NK-92 treated with Interleukin-12 subunit alpha and Interleukin-12 subunit beta, amount 100 ng/mL, for 24 hours (cell line): Measurements from ENCODE around the gene ORC1.
"Not testable (repeated sequence)": the region's sequence is repeated elsewhere in the genome, so short reads cannot be mapped to it uniquely, and the experiment has no call there.

Source experiments
- DNase-seq: peaks from one replicate; lab custom pipeline; 2025; lab: John Stamatoyannopoulos, UW

The ORC1 gene

DNA sequence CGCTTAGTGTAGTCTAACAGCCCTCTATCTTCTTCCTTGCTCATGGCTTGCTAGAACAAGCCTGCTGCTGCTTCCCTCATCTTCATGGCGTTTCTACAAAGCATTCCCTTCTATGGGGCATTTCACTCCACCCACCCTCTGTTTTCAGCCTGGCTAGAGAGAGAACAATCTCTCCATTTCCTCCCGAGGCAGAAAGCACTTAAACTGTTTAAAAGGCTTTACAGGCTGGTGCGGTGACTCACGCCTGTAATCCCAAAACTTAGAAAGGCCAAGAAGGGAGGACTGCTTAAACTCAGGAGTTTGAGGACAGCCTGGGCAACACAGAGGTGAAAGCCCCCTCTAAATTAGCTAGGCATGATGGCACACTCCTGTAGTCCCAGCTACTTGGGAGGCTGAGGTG, 17.8 kb downstream of the ORC1 start:
- DNase-seq, result no peak

DNA sequence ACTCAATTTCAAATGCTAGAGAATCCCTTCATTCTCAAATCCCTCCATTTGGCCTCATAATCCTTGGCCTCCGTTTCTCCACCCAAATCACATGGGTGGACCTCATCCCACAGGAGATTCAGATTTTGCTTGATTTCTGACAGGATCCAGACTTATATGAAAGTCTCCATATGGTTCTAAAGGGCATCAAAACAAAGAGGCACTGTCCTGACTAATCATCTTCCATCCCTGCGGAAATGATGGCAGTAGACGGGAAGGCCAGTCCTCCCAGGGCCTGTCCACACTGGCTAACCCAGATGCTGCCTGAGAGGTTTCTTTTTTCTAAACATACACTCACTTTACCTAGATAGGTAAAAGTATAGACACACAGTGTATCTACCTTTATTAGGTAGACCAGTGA, 18.8 kb downstream of the ORC1 start:
- no peak for DNase-seq

DNA sequence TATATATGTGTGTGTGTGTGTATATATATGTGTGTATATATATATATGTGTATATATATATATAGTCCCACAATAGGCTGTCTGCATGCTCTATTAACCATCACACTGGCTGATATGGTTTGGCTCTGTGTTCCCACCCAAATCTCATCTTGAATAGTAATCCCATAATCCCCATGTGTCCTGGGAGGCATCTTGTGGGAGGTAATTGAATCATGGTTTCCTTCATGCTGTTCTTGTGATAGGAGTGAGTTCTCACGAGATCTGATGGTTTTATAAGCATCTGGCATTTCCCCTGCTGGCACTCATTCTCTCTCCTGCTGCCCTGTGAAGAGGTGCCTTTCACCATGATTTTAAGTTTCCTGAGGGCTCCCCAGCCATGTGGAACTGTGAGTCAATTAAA, 34.4 kb downstream of the ORC1 start:
- DNase-seq, result not testable (repeated sequence)

DNA sequence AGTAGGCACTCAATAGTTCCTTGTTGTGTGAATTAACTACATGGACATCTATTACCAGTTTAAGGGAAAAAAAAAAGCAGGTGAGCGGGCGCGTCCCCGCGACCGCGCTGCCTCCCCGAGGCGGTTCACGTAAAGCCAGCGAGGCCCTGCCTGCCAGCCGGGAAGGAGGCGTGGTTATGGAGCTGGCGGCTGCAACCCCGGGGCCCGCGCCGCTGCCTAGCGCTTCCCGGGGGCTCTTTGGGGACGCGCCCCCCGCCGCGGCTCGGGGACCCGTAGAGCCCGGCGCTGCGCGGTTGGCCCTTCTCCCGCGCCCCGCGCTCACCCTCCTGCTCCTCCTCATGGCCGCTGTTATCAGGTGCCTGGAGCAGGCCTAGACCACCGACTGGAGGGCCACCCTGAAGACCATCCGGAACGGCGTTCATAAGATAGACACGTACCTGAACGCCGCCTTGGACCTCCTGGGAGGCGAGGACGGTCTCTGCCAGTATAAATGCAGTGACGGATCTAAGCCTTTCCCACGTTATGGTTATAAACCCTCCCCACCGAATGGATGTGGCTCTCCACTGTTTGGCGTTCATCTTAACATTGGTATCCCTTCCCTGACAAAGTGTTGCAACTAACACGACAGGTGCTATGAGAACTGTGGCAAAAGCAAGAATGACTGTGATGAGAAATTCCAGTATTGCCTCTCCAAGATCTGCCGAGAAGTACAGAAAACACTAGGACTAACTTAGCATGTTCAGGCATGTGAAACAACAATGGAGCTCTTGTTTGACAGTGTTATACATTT, 35.6 kb downstream of the ORC1 start:
- DNase-seq, result no peak

DNA sequence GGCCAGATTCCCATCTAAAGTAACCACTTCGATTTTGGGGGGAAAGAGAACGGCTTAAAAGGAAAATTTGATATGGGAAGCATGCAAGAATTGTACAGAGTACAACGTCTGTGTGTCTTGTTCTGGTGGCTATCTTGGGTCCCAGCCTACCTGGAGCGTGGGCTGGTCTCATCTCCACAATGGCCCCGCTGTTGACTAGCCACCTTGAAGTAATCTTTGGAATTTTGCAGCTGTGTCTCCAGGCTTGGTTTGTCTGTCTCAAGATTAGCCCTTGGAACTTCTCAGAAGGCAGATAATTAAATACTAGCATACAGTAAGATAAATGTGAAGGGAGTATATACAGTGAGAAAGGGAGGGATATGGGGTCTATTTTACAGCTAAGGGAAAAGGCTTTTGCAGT, 37.0 kb downstream of the ORC1 start:
- no peak for DNase-seq

DNA sequence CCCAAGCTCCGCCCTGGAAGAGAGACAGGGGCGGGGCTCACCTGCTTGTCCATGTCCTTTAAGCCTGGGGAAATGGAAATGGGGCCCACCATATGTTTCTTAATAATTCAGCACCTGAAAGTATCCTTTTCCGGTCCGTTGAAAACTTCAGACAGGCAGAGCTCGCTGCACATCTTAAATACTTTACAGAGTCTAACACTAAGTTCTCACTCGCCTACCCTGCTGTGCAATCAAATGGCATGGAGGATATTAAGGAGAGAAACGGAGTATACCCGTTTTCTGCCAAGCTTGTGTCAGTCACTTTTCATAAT, 37.8 kb downstream of the ORC1 start:
- DNase-seq, result no peak

DNA sequence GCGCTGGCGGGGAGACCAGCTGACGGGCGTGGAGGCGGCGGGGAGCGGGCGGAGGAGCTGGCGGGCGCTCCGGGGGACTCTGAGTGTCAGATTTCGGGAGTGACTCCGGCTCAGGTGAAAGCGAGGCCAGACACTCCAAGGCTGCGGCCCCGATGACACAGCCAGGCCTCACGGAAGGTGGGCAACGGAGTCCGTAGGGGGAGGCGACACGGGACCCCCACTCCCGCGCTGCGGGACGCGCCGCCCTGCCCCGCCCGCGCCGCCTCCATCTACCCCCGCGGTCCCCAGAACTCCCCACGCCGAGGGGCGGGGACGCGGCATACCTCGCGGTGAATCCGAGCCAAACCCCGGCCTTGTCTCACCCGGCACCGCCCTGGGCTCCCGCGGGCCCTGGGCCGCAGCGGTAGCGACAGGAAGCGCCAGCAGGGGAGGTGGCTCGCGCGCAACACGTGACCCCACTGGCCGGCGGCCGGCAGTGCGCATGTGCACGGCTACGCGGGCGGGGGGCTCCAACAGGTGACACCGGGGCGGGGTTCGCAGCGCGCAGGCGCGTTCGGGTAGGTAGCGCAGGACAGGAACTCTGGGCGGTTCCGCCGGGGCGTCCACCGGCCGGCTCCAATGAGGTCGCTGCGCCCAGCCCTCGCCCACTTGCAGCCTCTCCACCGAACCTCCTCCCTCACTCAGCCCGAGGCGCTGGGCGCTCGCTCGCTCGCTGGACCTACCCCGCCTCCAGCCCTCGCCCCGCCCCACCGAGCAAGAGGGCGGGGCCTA, 38.3 kb downstream of the ORC1 start, which contains the start of gene CC2D1B:
Gene CC2D1B, minus strand, starts transcription at position 460 of the 771 bp plus-strand sequence. CDS start 1,585 bp downstream, outside the sequence.
- DNase-seq, result peak; percentile 100

DNA sequence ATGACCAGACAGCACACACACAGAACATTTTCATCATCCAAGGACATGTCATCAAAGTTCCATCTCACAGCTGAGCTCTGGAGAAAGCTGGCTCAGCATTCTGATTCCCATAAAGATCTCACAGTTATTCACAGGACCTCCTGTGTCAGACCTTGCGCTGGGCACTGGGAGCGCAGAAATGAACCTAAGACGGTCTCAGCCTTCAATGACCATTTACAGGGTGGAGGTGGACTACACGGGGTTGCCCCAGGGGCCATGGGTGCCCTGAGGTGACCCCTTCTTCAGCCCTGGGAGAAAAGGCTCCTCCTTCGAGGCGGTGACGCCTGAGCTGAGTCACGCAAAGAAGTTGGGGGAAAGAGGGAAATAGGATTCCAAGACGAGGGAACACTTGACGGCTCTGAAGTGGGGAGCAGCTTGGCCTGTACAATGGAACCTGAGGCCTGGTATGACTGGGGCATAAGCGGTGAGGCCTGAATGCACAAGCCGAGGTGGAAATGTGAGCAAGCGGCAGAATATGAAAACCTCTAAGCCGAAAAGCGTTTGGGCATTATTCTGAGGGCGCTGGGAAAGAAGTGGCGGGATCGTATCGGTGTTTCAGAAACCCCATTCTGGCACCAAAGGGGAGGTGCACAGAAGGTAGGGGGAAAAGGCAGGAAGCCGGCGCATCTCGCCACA, 39.0 kb downstream of the ORC1 start:
- DNase-seq, result no peak

DNA sequence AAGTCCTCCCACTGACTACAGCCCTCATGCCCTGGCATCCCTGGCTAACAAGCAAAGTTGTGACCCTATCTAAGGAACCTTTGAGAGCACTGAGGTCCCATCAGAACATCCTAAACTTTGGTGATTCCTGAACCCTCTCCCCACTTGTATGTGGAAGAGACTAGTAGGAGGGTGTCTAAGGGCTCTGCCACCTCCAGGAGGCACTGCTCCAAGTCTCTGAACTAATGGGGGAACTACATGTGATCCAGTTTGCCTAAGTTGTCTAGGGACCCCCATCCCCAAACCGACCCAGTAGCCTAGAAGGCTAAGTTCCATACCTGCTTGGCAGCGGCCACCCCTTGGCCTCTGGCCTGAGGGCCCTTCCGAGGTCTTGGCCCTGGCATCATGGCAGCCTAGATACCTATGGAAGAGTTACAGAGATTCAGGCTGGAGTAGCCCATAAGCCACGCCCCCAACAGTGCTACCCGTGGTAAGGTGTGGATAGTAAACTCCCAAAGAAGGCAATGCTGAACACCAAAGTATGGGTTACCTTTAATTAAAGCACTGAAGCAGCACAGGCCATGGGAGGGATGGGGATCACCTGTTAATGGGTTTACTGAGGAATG, 39.9 kb downstream of the ORC1 start:
- DNase-seq, result no peak

DNA sequence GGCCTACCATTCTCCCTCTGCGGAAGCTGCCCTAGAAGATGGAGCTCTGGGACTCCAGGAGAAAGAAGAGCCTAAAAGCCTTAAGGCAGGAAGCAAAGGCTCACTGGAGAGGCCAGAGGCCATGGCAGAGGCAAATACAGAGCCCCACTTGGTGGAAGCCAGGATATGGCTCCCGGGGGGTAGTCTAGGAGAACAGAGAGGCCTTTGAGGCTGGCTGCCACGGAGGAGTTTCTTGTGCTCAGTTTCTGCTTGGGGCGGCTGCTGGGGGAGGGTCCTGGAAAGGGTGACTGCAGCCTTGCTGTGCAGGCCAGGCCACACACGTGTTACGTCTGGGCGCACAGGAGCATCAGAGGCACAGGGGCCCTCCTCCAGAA, 43.6 kb downstream of the ORC1 start:
- DNase-seq, result no peak

DNA sequence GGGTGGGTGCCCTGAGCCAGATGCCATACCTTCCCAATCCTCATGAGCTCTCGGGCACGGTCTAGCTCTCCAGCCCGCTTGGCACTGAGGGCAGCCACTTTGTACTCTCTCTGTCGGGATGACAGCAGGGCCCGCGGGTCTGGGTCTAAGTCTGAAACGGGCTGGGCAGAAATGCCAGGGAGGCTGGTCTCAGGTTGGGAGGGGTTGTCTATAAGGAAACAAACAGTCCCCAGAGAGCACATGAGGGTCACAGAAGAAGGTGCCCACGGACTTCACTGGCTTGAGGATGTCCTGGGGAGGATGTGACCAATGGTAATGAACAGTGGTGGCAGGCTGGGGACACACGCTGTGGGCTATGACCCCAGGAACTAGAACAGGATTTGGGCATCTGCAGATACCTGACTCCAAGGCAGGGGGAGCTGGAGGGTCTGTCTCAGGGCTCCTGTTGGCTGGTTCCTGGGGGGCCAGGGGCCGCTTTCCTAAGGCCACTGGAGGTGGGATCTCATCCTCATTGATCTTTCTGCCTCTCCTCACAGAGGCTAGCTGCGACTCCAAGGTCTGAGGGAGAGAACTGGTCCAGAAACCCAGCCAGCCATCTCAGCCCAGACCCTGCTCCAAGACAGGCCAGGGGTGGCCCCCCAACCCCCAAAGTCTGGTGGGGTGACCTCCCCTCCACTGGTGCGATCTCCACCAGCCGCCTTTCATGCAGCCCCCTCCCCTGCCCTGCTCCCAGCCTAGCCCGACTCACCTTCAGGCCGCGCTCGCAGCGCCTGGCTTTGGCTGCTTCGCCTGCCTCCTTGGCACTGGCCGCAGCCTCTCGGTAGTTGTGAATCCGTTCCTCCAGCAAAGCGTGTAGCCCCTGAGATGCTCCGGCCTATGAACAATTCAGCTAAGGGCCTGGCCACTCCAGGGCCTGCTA, 44.3 kb downstream of the ORC1 start:
- no peak for DNase-seq

DNA sequence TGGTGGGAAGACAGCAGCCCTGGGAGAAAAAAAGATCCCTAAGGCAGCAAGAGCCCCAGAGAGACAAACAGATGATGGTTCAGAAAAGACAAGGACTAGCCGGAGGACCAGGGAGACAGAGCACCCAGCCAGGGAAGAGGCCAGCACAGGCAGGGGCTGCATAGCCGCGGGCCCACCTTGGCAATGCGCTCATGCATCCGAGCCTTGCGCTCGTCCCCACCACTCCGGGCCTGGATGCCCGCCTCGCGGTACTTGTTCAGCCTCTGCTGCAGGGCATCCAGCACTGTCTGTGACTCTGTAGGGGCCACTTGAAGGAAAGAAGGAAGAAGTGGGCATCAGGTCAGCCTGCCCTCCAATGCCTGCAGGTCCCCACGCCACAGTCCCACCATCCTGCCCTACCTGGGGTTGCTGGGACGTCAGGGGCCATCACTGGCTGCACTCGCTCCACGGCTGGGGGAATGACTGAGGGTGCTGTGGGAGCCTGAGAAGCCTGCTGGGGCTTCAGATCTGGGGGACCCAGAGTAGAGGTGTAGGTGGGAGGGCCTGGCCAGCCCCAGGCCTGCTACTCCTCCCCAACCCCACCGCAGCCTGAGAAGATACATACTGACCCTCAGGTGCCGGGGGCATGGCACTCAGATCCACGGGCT, 45.2 kb downstream of the ORC1 start:
- DNase-seq, result no peak

DNA sequence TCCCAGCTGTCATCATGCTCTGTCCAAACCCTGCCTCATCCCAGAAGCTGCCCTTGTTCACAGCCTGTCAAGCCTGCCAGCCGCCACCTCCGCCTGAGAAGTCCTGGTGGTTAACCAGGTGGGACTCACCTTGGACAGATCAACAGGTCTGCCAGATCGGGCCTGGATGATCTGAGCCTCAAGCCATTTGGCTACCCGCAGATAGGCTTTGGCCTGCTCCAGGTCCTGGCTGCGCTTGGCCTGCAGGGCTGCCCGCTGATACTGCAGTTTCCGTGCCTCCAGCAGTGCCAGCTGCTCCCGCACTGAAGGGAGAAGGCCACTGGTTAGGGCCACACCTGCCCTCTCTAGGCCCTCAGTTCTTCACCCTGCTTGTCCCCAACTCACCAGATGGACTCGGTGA, 46.8 kb downstream of the ORC1 start:
- DNase-seq, result no peak

DNA sequence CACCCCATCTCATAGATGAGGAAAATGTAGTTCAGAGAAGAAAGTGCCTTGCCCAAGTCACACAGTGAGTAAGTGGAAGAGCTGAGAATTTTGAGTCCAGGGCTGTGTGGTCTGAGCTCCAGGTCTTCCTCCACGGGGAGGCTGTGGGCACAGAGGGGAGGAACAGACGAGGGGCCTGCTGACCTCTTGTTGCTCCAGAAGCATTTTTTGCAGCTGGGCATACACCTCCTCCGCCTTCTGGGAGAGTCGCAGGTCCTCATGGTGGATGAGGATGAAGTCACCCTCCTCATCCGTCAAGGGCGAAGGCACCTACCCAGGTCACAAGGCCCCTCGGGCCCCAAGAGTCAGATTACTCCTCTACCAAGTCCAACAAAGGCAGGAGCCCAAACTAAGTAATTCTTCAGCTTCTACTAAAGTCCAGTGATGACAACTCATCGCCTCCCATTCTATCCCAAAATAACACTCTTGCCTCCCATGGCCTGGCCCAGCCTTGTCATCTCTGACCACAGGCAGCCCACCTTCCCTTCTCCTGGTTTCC, 47.3 kb downstream of the ORC1 start:
- no peak for DNase-seq

DNA sequence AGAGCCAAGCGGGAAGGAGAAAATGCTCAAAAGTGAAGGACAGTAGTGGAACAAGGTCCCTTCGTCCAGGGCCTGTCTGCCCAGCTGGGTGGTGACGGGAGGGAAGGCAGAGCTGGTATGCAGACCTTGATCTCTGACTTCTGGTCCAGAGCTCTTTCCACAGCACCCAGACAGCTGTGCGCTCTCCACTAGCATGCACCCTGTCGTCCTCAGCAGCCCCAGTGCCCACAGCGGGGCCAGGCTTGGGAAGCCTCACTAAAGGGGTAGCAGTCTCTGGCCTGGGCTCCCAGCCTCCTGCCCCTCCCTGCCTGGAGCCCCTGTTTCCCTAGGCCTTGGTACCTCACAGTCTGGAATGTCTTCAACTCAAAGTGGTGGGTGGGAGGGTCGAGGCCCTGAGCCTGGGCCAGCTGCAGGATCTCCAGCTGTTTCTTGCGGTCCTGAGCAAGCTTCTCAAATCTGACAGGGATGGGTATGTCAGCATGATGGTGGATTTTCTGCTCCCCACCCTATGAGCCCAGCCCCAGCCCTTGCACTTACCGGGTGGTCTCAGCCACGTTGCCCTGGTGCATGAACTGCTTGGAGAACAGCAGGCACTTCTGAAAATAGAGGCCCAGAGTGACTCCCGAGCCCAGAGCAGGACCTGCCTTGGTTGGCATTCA, 48.2 kb downstream of the ORC1 start:
- DNase-seq, result no peak

DNA sequence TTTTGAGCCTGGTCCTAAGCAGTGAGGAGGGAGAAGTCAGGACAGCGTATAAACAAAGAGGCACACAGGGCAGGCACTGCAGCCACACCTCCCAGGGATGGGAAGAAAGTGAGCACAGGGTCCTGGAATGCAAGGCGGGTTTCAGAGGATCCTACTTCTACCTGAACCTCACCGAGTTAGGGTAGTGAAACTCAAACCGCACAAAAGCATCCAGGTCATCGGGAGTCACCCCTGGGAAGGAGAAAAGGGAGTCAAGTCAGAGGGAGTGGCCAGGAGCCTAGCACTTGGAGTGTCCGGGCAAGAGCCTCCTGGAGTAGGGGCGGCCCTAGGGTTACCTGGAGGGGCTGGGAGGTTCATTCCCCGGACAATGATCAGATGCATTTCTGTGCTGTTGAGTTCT, 48.8 kb downstream of the ORC1 start:
- DNase-seq, result no peak

DNA sequence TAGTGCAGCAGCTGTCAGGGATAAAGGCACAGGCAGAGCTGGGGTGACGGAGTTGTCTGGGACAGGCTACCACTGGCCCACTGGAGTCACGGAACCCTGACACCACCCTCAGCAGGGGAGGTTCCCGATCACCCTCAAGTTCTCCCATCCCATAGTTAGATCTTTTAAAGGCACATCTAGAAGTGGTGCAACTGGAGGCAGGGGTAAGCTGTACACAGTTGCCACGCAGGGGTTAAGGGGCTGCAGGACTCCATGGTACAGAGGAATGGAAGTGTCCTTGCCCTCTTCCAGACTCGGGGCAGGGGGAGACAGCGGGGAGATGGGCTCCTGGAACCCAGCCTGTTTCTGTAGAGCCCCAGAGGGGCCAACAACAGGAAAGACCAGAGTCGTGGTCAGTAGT, 51.5 kb downstream of the ORC1 start:
- no peak for DNase-seq

DNA sequence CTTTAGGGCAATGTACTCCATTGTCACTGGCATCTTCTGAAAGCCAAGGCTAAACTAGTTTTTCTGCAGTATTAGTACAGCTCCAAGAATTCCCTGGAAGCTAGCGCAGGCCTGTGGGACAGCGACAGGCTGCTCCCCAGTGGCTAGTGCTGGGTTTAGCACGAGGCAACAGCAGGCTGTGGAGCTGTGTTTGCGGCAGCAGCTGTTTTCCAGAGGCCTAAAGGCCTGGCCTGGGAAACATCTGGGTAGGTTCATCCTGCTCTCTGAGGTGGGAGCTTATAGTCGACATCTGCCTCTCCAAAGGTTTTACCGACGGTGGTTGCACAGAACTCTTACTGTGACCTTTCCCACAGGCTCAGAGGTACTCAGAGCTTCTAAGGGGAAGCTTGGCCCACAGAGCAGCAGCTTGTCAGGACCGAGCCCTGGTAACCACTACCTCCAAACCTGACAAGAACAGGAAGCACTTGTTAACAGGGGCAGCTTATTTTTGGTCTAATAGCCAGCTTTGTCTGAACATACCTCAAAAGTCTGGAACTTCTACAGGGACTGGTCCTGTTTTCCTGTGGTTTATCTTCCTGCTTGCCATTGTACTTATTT, 55.4 kb downstream of the ORC1 start:
- DNase-seq, result no peak

DNA sequence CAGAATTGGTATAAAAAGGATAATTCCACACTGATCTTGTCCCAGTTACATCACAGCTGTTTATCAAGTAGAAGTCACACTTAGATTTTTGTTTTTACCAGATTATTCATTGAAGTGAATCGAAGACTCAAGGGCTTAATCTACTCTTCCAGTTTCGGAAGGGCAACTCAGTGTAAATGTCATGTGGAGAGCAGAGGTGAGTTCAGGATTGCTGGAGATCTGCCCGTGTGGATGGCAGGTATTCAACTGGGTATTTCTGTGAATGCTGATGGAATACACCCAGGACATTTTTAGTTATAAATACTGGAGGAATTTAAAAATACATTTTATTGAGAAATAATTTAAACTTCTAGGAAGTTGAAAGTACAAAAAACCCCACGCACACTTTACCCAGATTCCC, 57.6 kb downstream of the ORC1 start:
- no peak for DNase-seq

DNA sequence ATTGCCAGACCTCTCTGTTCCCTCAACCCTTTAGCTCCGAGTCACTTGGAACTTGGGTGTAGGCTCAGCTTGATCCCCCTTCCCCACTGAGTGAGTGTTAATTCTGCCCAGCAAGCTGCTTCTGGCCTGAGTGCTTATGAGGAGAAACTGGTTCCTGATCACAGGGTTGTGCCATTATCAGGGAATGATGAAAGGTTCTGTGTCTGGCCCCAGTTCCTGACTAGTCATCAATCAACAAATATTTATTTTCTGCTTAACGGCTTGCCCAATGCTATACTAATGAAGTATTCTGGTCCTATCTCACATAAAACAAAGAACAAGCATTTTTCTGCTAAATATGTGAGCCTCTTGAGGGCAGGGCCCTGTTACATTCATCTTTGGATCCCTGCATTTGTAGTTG, 59.0 kb downstream of the ORC1 start:
- DNase-seq, result no peak
